Endothelial cell of umbilical vein (primary cell): Measurements from ENCODE around the gene CYTH2. TPM values are rescaled to one million over a fixed set of nuclear protein-coding genes. Genes with fewer than 3 reads are reported as not detected.

ENCODE experiments used
- BruUV-seq: library from RNA; stranded (reverse); fragments of 400-500 nt; replicated peaks from 2 replicates; lab custom pipeline; 2021; lab: Mats Ljungman, UMichigan
- CTCF ChIA-PET: fragments of 300-600, 350-600 bp; sonication (Branson Sonifier 250); formaldehyde crosslinking; loops from one replicate; lab custom pipeline; 2021; ENCODE audit warnings: antibody characterized with exemption, inconsistent platforms; lab: Charles Lee
- POLR2A ChIA-PET: fragments of 300-600, 350-600 bp; sonication (Branson Sonifier 250); formaldehyde crosslinking; loops from one replicate; lab custom pipeline; 2021; ENCODE audit warnings: antibody characterized with exemption, inconsistent platforms; lab: Charles Lee
- DNase-seq: peaks from one replicate; pipeline ENCODE4 v3.0.0-alpha.2; 2011; ENCODE audit warnings: low read depth, low spot score
- FAIRE-seq: peaks from 2 replicates; lab custom pipeline; 2011; peaks lifted over from hg19 to GRCh38; lab: Jason Lieb, UNC
- H2AFZ ChIP-seq: 2 replicates; pipeline ENCODE4 v1.6.0; 2012; ENCODE audit warnings: low read depth, low read length, control low read depth, inconsistent platforms
- H3K27ac ChIP-seq: 2 replicates; pipeline ENCODE4 v1.5.1; 2011; ENCODE audit warnings: low read depth, mild to moderate bottlenecking, control low read depth, low read length, moderate library complexity; ENCODE audit not compliant: insufficient read depth
- H3K27me3 ChIP-seq, 2 experiments: 2 replicates each; pipeline versions ENCODE4 v1.6.0 to v1.6.1; 2011; ENCODE audit warnings: low read length in 2 of 2, mixed read lengths in 1 of 2; ENCODE audit not compliant: control insufficient read depth in 2 of 2, insufficient read depth in 2 of 2
- H3K36me3 ChIP-seq, 2 experiments: 2 replicates in 1 of 2; 3 replicates in 1 of 2; pipeline ENCODE4 v1.5.1; 2011; ENCODE audit warnings: low read length in 2 of 2, mild to moderate bottlenecking in 1 of 2, moderate library complexity in 1 of 2; ENCODE audit not compliant: control insufficient read depth in 2 of 2, insufficient read depth in 2 of 2; ENCODE audit errors: extremely low read depth in 1 of 2
- H3K4me1 ChIP-seq: 3 replicates; pipeline ENCODE4 v1.5.1; 2011; ENCODE audit warnings: mild to moderate bottlenecking, low read length; ENCODE audit not compliant: control insufficient read depth, insufficient read depth; ENCODE audit errors: extremely low read depth
- H3K4me2 ChIP-seq: 2 replicates; pipeline ENCODE4 v1.6.1; 2011; ENCODE audit warnings: low read length, control low read depth, mixed read lengths; ENCODE audit not compliant: insufficient read depth
- H3K4me3 ChIP-seq, 3 experiments: fragments of 200-600 bp in 1 of 3; sonication (generic), shearing (Covaris generic) in 1 of 3; replicated peaks in 1 of 3; 2 replicates each; pipeline ENCODE4 v1.5.1; 2011 to 2016; ENCODE audit warnings: control low read depth in 3 of 3, low read length in 3 of 3, mild to moderate bottlenecking in 2 of 3, inconsistent platforms in 1 of 3, low read depth in 1 of 3, moderate library complexity in 1 of 3; ENCODE audit not compliant: insufficient read depth in 1 of 3
- H3K79me2 ChIP-seq: 2 replicates; pipeline ENCODE4 v1.6.0; 2012; ENCODE audit warnings: low read length, inconsistent platforms; ENCODE audit not compliant: control insufficient read depth, insufficient read depth
- H3K9ac ChIP-seq: replicated peaks from 2 replicates; pipeline ENCODE3; 2011; ENCODE audit warnings: low read length, control low read depth; ENCODE audit not compliant: insufficient read depth; ENCODE audit errors: extremely low read depth
- H3K9me1 ChIP-seq: replicated peaks from 3 replicates; pipeline ENCODE4 v1.6.0; 2011; ENCODE audit warnings: mild to moderate bottlenecking, low read length; ENCODE audit not compliant: control insufficient read depth, insufficient read depth; ENCODE audit errors: extremely low read depth
- H3K9me3 ChIP-seq: replicated peaks from 2 replicates; pipeline ENCODE4 v1.5.1; 2012; ENCODE audit warnings: low read length, inconsistent platforms; ENCODE audit not compliant: control insufficient read depth, insufficient read depth
- H4K20me1 ChIP-seq: replicated peaks from 2 replicates; pipeline ENCODE3; 2011; ENCODE audit warnings: mild to moderate bottlenecking, low read length; ENCODE audit not compliant: control insufficient read depth, insufficient read depth; ENCODE audit errors: extremely low read depth
- CTCF ChIP-seq, 2 donors: IDR thresholded peaks; 1 replicate in 1 of 2; 2 replicates in 1 of 2; pipeline ENCODE4 v1.5.1; 2011; ENCODE audit warnings: low read length in 2 of 2, mild to moderate bottlenecking in 2 of 2, moderate library complexity in 2 of 2, control low read depth in 1 of 2, inconsistent platforms in 1 of 2, low read depth in 1 of 2; ENCODE audit not compliant: insufficient read depth in 1 of 2; ENCODE audit errors: extremely low read depth in 1 of 2
- EZH2 ChIP-seq: IDR thresholded peaks from 2 replicates; pipeline ENCODE4 v1.6.1; 2012; ENCODE audit warnings: borderline replicate concordance, low read depth, mild to moderate bottlenecking, moderate library complexity, low read length, inconsistent platforms; ENCODE audit not compliant: severe bottlenecking
- FOS ChIP-seq: IDR thresholded peaks from 2 replicates; pipeline ENCODE4 v1.6.1; 2011; ENCODE audit warnings: mild to moderate bottlenecking, low read length, moderate library complexity, borderline replicate concordance; ENCODE audit not compliant: insufficient read depth
- GATA2 ChIP-seq: IDR thresholded peaks from 2 replicates; pipeline ENCODE4 v1.7.0; 2011; ENCODE audit warnings: low read depth, mild to moderate bottlenecking, moderate library complexity, mixed read lengths, low read length; ENCODE audit not compliant: insufficient read length, insufficient read depth
- JUN ChIP-seq: IDR thresholded peaks from 2 replicates; pipeline ENCODE4 v1.6.1; 2011; ENCODE audit warnings: borderline replicate concordance, low read depth; ENCODE audit not compliant: insufficient read length, insufficient read depth
- MAX ChIP-seq: IDR thresholded peaks from 2 replicates; pipeline ENCODE4 v1.6.1; 2011; ENCODE audit not compliant: insufficient read depth, insufficient read length
- MYC ChIP-seq: IDR thresholded peaks from one replicate; pipeline ENCODE4 v1.6.1; 2011; ENCODE audit warnings: mild to moderate bottlenecking, low read depth, low read length
- POLR2A ChIP-seq: IDR thresholded peaks from 2 replicates; pipeline ENCODE4 v1.6.1; 2012; ENCODE audit warnings: low read depth, mild to moderate bottlenecking, control low read depth, low read length
- POLR2AphosphoS5 ChIP-seq: IDR thresholded peaks from 2 replicates; pipeline ENCODE4 v1.6.1; 2012; ENCODE audit warnings: low read depth, mild to moderate bottlenecking, control low read depth, low read length, moderate library complexity; ENCODE audit not compliant: insufficient read depth
- dilution Hi-C: fragments of 300-500 bp; cut with MboI; formaldehyde crosslinking; loops from one replicate; pipeline ENCODE4 v1.15.0; 2019; ENCODE audit warnings: low sequenced_read_pairs; ENCODE audit not compliant: extremely low pct_ligation_motif_present
- intact Hi-C: fragments of 100-400 bp; cut with micrococcal nuclease; formaldehyde crosslinking; loops from one replicate; pipeline ENCODE4 v1.10.0; 2022
- polyA plus RNA-seq, 4 experiments: library from polyadenylated mRNA; depleted of rRNA in 3 of 4; stranded (reverse) in 3 of 4; unstranded in 1 of 4; fragments of >200 nt; gene quantifications; 2 replicates each; pipeline versions ENCODE4 v1.2.1 to v1.2.3, GENCODE V29; 2011 to 2012; ENCODE audit warnings: missing spikeins in 1 of 4
- total RNA-seq: library from RNA; stranded (reverse); gene quantifications from 2 replicates; pipeline ENCODE4 v1.2.3, GENCODE V29; 2021

The CYTH2 gene
- total and polyA plus RNA-seq, 2 donors (not counting 3 experiments of a cell fraction or from before 2014, with no cell fraction given): 98.4 to 119 TPM

GRCh38 chr19:48478339-48479256 is 9.4 kb downstream of the CYTH2 start:
- H3K79me2 ChIP-seq: no peaks in the 10 kb centered on the region
- no peaks in the 10 kb centered on the region for H3K9me1 ChIP-seq
- H3K27me3 ChIP-seq: no peaks in the 10 kb centered on the region
- dilution Hi-C loops: no loop called here
- H3K36me3 ChIP-seq: peaks cover 15 to 45% of the 10 kb centered on the region in 2 experiments
- no peak overlapping the region for H2AFZ ChIP-seq
- H4K20me1 ChIP-seq: no peaks in the 10 kb centered on the region
- no peak for FAIRE-seq
- intact Hi-C loops: no loop called here
- H3K9me3 ChIP-seq: no peaks in the 10 kb centered on the region
- H3K4me3 ChIP-seq: no peak overlapping the region
- no peak overlapping the region for H3K4me2 ChIP-seq
- H3K27ac ChIP-seq: no peak overlapping the region
- no TSS peak for BruUV-seq
- no peak overlapping the region for H3K9ac ChIP-seq
- no peak for DNase-seq
- H3K4me1 ChIP-seq: peaks cover 23% of the 10 kb centered on the region
- POLR2A ChIA-PET: interaction anchor here (1.1 kb wide), 1 partner anchor 8 kb away, joined by 3 read pairs; no protein-coding TSS in a partner anchor
- TF ChIP-seq MYC (no peak), EZH2 (no peak), GATA2 (no peak), CTCF (IDR thresholded peaks at IDR 0.05; ENCODE audit: extremely low read depth in 1 of 2, insufficient read depth in 1 of 2, low read depth in 1 of 2, low read length in 2 of 2) (no peak), MAX (no peak), JUN (no peak), FOS (no peak), POLR2AphosphoS5 (no peak), POLR2A (no peak)
- CTCF ChIA-PET: interaction anchor here (1.4 to 2.1 kb wide), 5 partner anchors 9 to 110 kb away, joined by 4 to 9 read pairs (median 5); no protein-coding TSS in a partner anchor
